ENCODE measurements around the gene SPINT1. TPM values are rescaled to one million over a fixed set of nuclear protein-coding genes. Genes with fewer than 3 reads are reported as not detected.

Gene SPINT1
- total and polyA plus RNA-seq, 2 donors (not counting 1 experiment from before 2014, with no cell fraction given): 14.4 to 21.3 TPM

- H3K4me1 Mint-ChIP-seq: peaks cover 28% of the 10 kb centered on the region
- H3K27me3 ChIP-seq (replicated peaks in 1 of 4; ENCODE audit: control extremely low read depth in 1 of 4, control insufficient read depth in 3 of 4, insufficient read depth in 4 of 4, low read length in 3 of 4): no peaks in the 10 kb centered on the region
- H3K9ac ChIP-seq (ENCODE audit: low read length): peak overlapping the region; percentile 94
- peak overlapping the region; percentile 94 for H3K27ac Mint-ChIP-seq
- peak overlapping the region; percentile 81 to 98 (median 92) for H3K4me3 ChIP-seq (ENCODE audit: control extremely low read depth in 1 of 5, extremely low read depth in 1 of 5, insufficient read depth in 1 of 5, low read depth in 2 of 5, low read length in 4 of 5)
- DNase-seq (peak; percentile 77), ATAC-seq (ENCODE audit: low read depth) (peak; percentile 28)
- H3K4me2 ChIP-seq (replicated peaks; ENCODE audit: low read depth, low read length, poor library complexity, severe bottlenecking): peak overlapping the region; percentile 86
- H3K27me3 Mint-ChIP-seq: no peaks in the 10 kb centered on the region
- WGBS (ENCODE audit: insufficient coverage): under 1% methylated on average over 30 of the region's 33 CpGs
- intact Hi-C loops (cut with micrococcal nuclease): loop anchor here (1.0 to 5.0 kb wide), 14 partner anchors 9 to 388 kb away; partner anchors contain the start of genes C15orf62, CCDC32, CHAC1 and DNAJC17
- H3K36me3 ChIP-seq (replicated peaks in 1 of 2; ENCODE audit: control extremely low read depth in 1 of 2, control insufficient read depth in 1 of 2, extremely low read depth in 1 of 2, insufficient read depth in 2 of 2, low read length in 1 of 2): peaks cover 2 to 20% of the 10 kb centered on the region in 2 experiments
- peaks cover 11% of the 10 kb centered on the region for H4K20me1 ChIP-seq (ENCODE audit: control insufficient read depth, insufficient read depth, low read length, poor library complexity, severe bottlenecking)
- H3K4me3 Mint-ChIP-seq: peak overlapping the region; percentile 99
- no peaks in the 10 kb centered on the region for H3K9me3 Mint-ChIP-seq (ENCODE audit: insufficient read depth)
- no peak for TF ChIP-seq EZH2 (IDR thresholded peaks at IDR 0.05; ENCODE audit: borderline replicate concordance, insufficient read depth, low read depth, low read length, poor library complexity, severe bottlenecking)
- TF ChIP-seq, protein P1, sequence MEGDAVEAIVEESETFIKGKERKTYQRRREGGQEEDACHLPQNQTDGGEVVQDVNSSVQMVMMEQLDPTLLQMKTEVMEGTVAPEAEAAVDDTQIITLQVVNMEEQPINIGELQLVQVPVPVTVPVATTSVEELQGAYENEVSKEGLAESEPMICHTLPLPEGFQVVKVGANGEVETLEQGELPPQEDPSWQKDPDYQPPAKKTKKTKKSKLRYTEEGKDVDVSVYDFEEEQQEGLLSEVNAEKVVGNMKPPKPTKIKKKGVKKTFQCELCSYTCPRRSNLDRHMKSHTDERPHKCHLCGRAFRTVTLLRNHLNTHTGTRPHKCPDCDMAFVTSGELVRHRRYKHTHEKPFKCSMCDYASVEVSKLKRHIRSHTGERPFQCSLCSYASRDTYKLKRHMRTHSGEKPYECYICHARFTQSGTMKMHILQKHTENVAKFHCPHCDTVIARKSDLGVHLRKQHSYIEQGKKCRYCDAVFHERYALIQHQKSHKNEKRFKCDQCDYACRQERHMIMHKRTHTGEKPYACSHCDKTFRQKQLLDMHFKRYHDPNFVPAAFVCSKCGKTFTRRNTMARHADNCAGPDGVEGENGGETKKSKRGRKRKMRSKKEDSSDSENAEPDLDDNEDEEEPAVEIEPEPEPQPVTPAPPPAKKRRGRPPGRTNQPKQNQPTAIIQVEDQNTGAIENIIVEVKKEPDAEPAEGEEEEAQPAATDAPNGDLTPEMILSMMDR (IDR thresholded peaks at IDR 0.05): peak; percentile 51
- peaks cover 18 to 19% of the 10 kb centered on the region in 2 donors for H3K4me1 ChIP-seq (ENCODE audit: control insufficient read depth in 2 of 2, insufficient read depth in 2 of 2, low read length in 2 of 2)
- H3K27ac ChIP-seq (ENCODE audit: low read length in 2 of 2): peak overlapping the region; percentile 84 to 91
- CTCF ChIA-PET: interaction anchor here (0.5 to 9.8 kb wide), 32 partner anchors 10 to 727 kb away, joined by 3 to 128 read pairs (median 5); partner anchors contain the start of genes C15orf62, CHAC1, CHP1 and RAD51
- POLR2A ChIA-PET: interaction anchor here (0.7 to 3.4 kb wide), 10 partner anchors 8 to 326 kb away, joined by 3 to 28 read pairs (median 4); partner anchors contain the start of genes DNAJC17, RAD51, RHOV and RPUSD2
- H3K79me2 ChIP-seq (ENCODE audit: control insufficient read depth, insufficient read depth, low read length): peaks cover 32% of the 10 kb centered on the region
- H2AFZ ChIP-seq (ENCODE audit: insufficient read depth, low read depth, low read length, poor library complexity, severe bottlenecking): peak overlapping the region; percentile 98
- no peaks in the 10 kb centered on the region for H3K9me3 ChIP-seq (ENCODE audit: control extremely low read depth in 1 of 3, control insufficient read depth in 2 of 3, insufficient read depth in 1 of 3, low read length in 2 of 3)
Observed at GRCh38 chr15:40894681-40895448, 51.0 kb downstream of the SPINT1 start.
